GM12874 (cell line): ENCODE measurements around the gene MYH7.

Experiments used
- CTCF ChIP-seq: IDR thresholded peaks from 2 replicates; pipeline ENCODE4 v1.5.1; 2011; ENCODE audit warnings: low read depth, mild to moderate bottlenecking, control low read depth, low read length, moderate library complexity; ENCODE audit not compliant: insufficient read depth

Gene MYH7

GRCh38 chr14:23411563-23412525 is 23.6 kb downstream of the MYH7 start:
- TF ChIP-seq CTCF, result no peak

GRCh38 chr14:23409966-23410635 is 25.4 kb downstream of the MYH7 start:
- TF ChIP-seq CTCF, result no peak

- TF ChIP-seq CTCF, result no peak
Measured at GRCh38 chr14:23409475-23409874, 26.0 kb downstream of the MYH7 start.

- TF ChIP-seq CTCF, result no peak
Measured at GRCh38 chr14:23408307-23408630, 27.2 kb downstream of the MYH7 start.

GRCh38 chr14:23407516-23408306 is 27.7 kb downstream of the MYH7 start, which contains the start of gene MYH6:
MYH6 (minus strand) TSS chr14:23408273; CDS start chr14:23407223, 1,050 bp downstream.
- TF ChIP-seq CTCF, result no peak

GRCh38 chr14:23406725-23407355 is 28.6 kb downstream of the MYH7 start:
- no peak for TF ChIP-seq CTCF

GRCh38 chr14:23406244-23406643 is 29.2 kb downstream of the MYH7 start:
- no peak for TF ChIP-seq CTCF
